Endothelial cell (in vitro differentiated cells): ENCODE measurements around the gene KLHL10. TPM values are rescaled to one million over a fixed set of nuclear protein-coding genes. Genes with fewer than 3 reads are reported as not detected.
A peak's percentile ranks its signal among the peaks of the same experiment; 100 is the strongest.

Source experiments
- DNase-seq: peaks from one replicate; pipeline ENCODE4 v3.0.0; 2021; ENCODE audit warnings: low spot score
- H3K27ac Mint-ChIP-seq: one replicate; pipeline ENCODE4 v1.8.0; 2021; ENCODE audit warnings: mixed read lengths, inconsistent platforms; ENCODE audit not compliant: unreplicated experiment
- H3K27me3 Mint-ChIP-seq: one replicate; pipeline ENCODE4 v1.8.0; 2021; ENCODE audit warnings: mild to moderate bottlenecking, moderate library complexity, mixed read lengths, inconsistent platforms; ENCODE audit not compliant: unreplicated experiment
- H3K36me3 Mint-ChIP-seq: one replicate; pipeline ENCODE4 v1.8.0; 2021; ENCODE audit warnings: mild to moderate bottlenecking, low read depth, mixed read lengths, inconsistent platforms; ENCODE audit not compliant: unreplicated experiment
- H3K4me1 Mint-ChIP-seq: one replicate; pipeline ENCODE4 v1.8.0; 2021; ENCODE audit warnings: mild to moderate bottlenecking, mixed read lengths, inconsistent platforms; ENCODE audit not compliant: unreplicated experiment
- H3K4me3 Mint-ChIP-seq: one replicate; pipeline ENCODE4 v1.8.0; 2021; ENCODE audit warnings: mild to moderate bottlenecking, mixed read lengths, inconsistent platforms; ENCODE audit not compliant: unreplicated experiment
- H3K9me3 Mint-ChIP-seq: one replicate; pipeline ENCODE4 v1.8.0; 2021; ENCODE audit warnings: mixed read lengths, inconsistent platforms; ENCODE audit not compliant: unreplicated experiment
- total RNA-seq: library from RNA; stranded (reverse); fragmentation: NEBNext Ultra II Directional; extraction: Animal tissue kit (Norgen Biotek cat#: 25700); gene quantifications from one replicate; pipeline ENCODE4 v1.2.1, GENCODE V29; 2021; ENCODE audit not compliant: unreplicated experiment
- TF ChIP-seq, protein P1 (sequence below): fragments of 200-600 bp; sonication (generic); IDR thresholded peaks from one replicate; pipeline ENCODE4 v1.5.0; 2021; ENCODE audit warnings: antibody characterized with exemption; ENCODE audit not compliant: unreplicated experiment

Gene KLHL10
- total RNA-seq, 1 donor from 2014 or later: not detected

DNA sequence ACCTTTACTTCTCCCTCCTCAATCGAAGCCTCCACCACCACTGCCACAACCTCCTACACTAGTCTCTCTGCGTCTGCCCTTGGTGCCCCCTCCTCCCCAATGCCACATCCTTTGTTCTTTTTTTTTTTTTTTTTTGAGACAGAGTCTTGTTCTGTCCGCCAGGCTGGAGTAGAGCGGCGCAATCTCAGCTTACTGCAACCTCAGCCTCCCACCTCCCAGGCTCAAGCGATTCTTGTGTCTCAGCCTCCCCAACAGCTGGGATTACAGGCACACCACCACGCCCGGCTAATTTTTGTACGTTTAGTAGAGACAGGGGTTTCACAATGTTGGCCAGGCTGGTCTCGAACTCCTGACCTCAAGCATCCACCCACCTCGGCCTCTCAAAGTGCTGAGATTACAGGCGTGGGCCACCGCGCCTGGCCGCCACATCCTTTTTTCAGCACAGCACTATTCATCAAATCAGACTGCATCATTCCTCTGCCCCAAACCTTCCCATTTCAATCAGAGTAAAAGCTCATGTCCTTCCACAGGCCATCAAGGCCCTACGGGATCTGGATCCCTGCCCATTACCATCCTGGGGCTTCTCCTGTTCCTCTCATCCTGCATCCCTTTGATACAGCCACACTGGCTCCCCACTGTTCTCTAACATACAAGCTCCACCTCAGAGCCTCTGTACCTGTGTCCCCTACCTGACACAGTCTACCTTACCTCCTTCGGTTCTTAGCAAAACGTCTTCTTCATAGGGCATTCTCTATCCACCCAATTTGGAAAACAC, 25.6 kb downstream of the KLHL10 start:
- no peak overlapping the region for H3K27ac Mint-ChIP-seq
- no peaks in the 10 kb centered on the region for H3K9me3 Mint-ChIP-seq
- no peaks in the 10 kb centered on the region for H3K4me1 Mint-ChIP-seq
- H3K27me3 Mint-ChIP-seq: no peaks in the 10 kb centered on the region
- peaks cover 11% of the 10 kb centered on the region for H3K36me3 Mint-ChIP-seq
- no peak for DNase-seq
- TF ChIP-seq, protein P1, sequence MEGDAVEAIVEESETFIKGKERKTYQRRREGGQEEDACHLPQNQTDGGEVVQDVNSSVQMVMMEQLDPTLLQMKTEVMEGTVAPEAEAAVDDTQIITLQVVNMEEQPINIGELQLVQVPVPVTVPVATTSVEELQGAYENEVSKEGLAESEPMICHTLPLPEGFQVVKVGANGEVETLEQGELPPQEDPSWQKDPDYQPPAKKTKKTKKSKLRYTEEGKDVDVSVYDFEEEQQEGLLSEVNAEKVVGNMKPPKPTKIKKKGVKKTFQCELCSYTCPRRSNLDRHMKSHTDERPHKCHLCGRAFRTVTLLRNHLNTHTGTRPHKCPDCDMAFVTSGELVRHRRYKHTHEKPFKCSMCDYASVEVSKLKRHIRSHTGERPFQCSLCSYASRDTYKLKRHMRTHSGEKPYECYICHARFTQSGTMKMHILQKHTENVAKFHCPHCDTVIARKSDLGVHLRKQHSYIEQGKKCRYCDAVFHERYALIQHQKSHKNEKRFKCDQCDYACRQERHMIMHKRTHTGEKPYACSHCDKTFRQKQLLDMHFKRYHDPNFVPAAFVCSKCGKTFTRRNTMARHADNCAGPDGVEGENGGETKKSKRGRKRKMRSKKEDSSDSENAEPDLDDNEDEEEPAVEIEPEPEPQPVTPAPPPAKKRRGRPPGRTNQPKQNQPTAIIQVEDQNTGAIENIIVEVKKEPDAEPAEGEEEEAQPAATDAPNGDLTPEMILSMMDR: no peak
- H3K4me3 Mint-ChIP-seq: no peak overlapping the region

DNA sequence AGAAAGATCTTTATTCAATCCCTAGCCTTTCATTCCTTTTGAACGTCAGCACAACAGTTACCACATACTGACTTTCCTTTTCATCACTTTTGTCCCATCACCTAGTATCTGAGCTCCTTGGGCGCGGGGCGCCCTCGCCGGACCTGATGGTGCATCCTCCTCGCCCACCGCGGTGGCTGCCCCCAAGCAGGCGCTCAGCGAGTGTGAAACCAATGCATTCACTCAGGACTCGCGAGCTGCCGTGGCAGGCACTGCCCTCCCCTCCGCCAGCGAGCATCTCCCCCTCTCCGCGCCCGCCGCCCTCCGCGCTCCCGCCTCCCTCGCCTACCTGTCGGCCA, 26.8 kb downstream of the KLHL10 start:
- DNase-seq: no peak
- H3K27ac Mint-ChIP-seq: no peak overlapping the region
- H3K9me3 Mint-ChIP-seq: no peaks in the 10 kb centered on the region
- no peaks in the 10 kb centered on the region for H3K27me3 Mint-ChIP-seq
- H3K36me3 Mint-ChIP-seq: peaks cover 23% of the 10 kb centered on the region
- TF ChIP-seq, protein P1: no peak
- H3K4me1 Mint-ChIP-seq: no peaks in the 10 kb centered on the region
- no peak overlapping the region for H3K4me3 Mint-ChIP-seq

DNA sequence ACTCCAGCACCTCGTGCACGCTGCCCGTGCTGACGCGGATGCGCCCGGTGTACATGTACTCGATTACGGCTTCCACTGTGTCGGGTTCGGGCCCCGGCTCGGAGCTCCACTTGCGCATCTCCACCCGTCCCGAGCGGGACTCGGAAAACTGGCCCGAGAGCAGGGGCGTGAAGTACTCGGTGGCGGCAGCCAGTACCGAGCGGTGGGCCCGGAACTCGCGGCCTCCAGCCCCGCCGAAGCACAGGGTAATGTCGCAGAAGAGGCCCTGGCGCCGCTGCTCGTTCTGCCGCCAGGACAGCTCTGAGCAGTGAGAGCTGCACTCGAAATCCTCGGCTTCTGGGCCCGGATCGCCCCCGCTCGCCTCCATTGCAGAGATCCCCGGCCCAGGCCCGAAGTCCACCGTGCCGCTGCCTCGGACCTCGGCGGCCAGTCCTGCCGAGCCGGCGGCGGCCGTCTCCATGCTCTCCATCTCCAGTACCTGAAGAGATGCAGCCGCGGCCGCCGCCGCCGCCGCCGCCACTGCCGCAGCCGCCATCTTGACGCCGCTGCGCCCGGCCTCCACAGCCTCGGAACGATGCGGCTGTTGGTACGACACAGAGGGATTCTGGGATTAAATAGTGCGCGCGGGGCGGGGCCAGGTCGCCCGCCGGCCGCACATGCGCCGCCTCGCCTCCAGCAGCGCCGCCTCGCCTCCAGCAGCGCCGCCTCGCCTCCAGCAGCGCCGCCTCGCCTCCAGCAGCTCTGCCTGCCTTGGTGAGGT, 27.4 kb downstream of the KLHL10 start, which contains the start of gene KLHL11:
KLHL11 (minus strand) TSS at position 588 of the 760 bp plus-strand sequence; CDS start at position 535, 53 bp downstream.
- Mint-ChIP-seq H3K4me3 (peak within 1 kb of the TSS; percentile 89), H3K27ac (peak within 1 kb of the TSS; percentile 48), H3K4me1 (no peaks in the 10 kb centered on the region), H3K36me3 (peaks cover 24% of the 10 kb centered on the region), H3K9me3 (no peaks in the 10 kb centered on the region), H3K27me3 (no peaks in the 10 kb centered on the region)
- TF ChIP-seq, protein P1: no peak
- peak; percentile 84 for DNase-seq

DNA sequence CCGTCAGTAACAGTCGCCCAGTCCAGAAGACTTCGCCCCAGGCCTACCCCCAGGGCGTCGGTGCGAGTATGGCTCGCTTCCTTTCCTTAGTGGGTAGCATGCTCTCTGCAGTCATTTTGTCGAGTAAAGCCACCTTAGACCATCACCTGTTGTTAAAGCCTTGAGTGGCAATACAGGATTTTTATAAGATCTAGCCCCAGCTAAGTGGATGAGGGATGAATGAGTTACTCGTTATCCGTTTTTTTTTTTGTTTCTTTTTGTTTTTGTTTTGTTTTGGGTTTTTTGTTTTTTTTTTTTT, 27.9 kb downstream of the KLHL10 start:
- peak overlapping the region; percentile 48 for H3K27ac Mint-ChIP-seq
- H3K9me3 Mint-ChIP-seq: no peaks in the 10 kb centered on the region
- TF ChIP-seq, protein P1: no peak
- no peak for DNase-seq
- peaks cover 2% of the 10 kb centered on the region for H3K27me3 Mint-ChIP-seq
- H3K36me3 Mint-ChIP-seq: peaks cover 26% of the 10 kb centered on the region
- H3K4me3 Mint-ChIP-seq: peak overlapping the region; percentile 89
- H3K4me1 Mint-ChIP-seq: no peaks in the 10 kb centered on the region

DNA sequence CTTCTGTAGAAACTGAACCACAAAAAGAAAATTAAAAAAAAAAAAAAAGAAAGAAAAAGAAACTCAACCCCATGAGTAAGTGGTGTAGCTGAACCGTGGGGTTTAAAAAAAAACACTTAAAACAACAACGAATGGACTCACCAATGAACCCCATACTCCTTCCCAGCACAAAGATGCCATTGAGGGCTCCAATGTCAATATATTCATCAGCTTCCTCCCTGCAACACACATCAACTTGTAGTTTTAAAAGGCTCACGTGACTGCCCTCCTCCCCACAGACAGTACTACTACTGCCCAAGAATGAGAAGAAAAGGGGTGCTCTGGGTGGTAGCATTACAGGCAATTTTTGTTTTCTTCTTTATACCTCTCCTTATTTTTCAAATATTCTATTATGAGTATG, 30.9 kb downstream of the KLHL10 start:
- H3K4me1 Mint-ChIP-seq: no peaks in the 10 kb centered on the region
- H3K36me3 Mint-ChIP-seq: peaks cover 49% of the 10 kb centered on the region
- peak overlapping the region; percentile 60 for H3K4me3 Mint-ChIP-seq
- TF ChIP-seq, protein P1: no peak
- peak overlapping the region; percentile 65 for H3K27ac Mint-ChIP-seq
- DNase-seq: no peak
- no peaks in the 10 kb centered on the region for H3K9me3 Mint-ChIP-seq
- peaks cover 2% of the 10 kb centered on the region for H3K27me3 Mint-ChIP-seq
